Vagina (tissue), 2 donors: Measurements from ENCODE around the gene NCR1.

Experiments
- CTCF ChIP-seq, 3 experiments: fragments of 450-650 bp in 2 of 3; fragments of 200-600 bp in 1 of 3; sonication (generic) in 1 of 3; IDR thresholded peaks; one replicate each; pipeline ENCODE4 v1.5.1; 2017 to 2019; ENCODE audit warnings: antibody characterized with exemption in 3 of 3, mild to moderate bottlenecking in 2 of 3, moderate library complexity in 2 of 3
- POLR2AphosphoS5 ChIP-seq, 2 donors: sonication (generic); formaldehyde crosslinking; IDR thresholded peaks; one replicate each; pipeline ENCODE4 v1.9.0; 2017; ENCODE audit warnings: antibody characterized with exemption in 2 of 2, mild to moderate bottlenecking in 2 of 2, low read depth in 1 of 2; ENCODE audit not compliant: insufficient read depth in 1 of 2

- TF ChIP-seq CTCF (IDR thresholded peaks at IDR 0.05) = no peak
- TF ChIP-seq POLR2AphosphoS5 (IDR thresholded peaks at IDR 0.05; ENCODE audit: insufficient read depth in 1 of 2, low read depth in 1 of 2) = no peak
These were observed at the start of gene NCR1 for GRCh38 chr19:54905803-54906511.
